ENCODE results near the gene RAB35. TPM values are rescaled to one million over a fixed set of nuclear protein-coding genes. Genes with fewer than 3 reads are reported as not detected.

The RAB35 gene
- total RNA-seq, 1 donor from 2014 or later, result 15.1 TPM

GRCh38 chr12:120121766-120122293 lies 5.3 kb upstream of the RAB35 start:
- H3K27ac ChIP-seq (ENCODE audit: low read depth, low read length), result no peak overlapping the region
- H3K9me3 ChIP-seq (ENCODE audit: control insufficient read depth in 3 of 3, low read length in 3 of 3), result no peaks in the 10 kb centered on the region
- peaks cover 28 to 33% (median 30%) of the 10 kb centered on the region in 3 donors for H3K4me1 ChIP-seq (ENCODE audit: control insufficient read depth in 3 of 3, insufficient read depth in 3 of 3, low read length in 3 of 3)
- H3K4me3 ChIP-seq (ENCODE audit: low read length in 3 of 3), result no peak overlapping the region
- no peaks in the 10 kb centered on the region for H3K27me3 ChIP-seq (ENCODE audit: control insufficient read depth in 3 of 3, insufficient read depth in 3 of 3, low read length in 3 of 3)
- H3K9ac ChIP-seq (ENCODE audit: low read depth in 1 of 3, low read length in 3 of 3), result no peak overlapping the region
- H3K36me3 ChIP-seq (ENCODE audit: control insufficient read depth in 3 of 3, insufficient read depth in 3 of 3, low read length in 3 of 3), result peaks cover 6 to 10% (median 7%) of the 10 kb centered on the region in 3 donors

DNA sequence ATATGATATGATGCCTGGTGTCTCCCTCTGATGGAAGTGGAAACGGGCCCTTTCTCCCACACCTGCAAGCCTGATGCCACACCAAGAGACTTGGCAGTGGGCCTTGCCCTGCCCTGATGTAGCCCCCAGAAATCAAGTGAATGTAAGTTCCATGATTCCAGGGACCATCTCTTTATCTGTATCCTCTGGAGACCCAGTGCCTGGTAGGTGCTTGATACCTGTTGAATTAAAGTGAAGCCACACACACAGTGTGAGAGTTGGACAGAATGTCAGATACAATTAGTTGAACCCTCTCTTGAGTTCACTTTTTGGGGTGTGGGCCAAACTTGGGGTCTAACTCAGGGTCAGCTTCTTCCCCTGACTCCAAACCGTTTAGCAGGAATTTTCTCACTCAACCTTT lies 4.8 kb upstream of the RAB35 start:
- Histone ChIP-seq H3K4me1 (ENCODE audit: control insufficient read depth in 3 of 3, insufficient read depth in 3 of 3, low read length in 3 of 3) (peaks cover 23 to 29% (median 26%) of the 10 kb centered on the region in 3 donors), H3K36me3 (ENCODE audit: control insufficient read depth in 3 of 3, insufficient read depth in 3 of 3, low read length in 3 of 3) (peaks cover 2 to 7% (median 4%) of the 10 kb centered on the region in 3 donors), H3K9ac (ENCODE audit: low read depth in 1 of 3, low read length in 3 of 3) (no peak overlapping the region), H3K9me3 (ENCODE audit: control insufficient read depth in 3 of 3, low read length in 3 of 3) (no peaks in the 10 kb centered on the region), H3K4me3 (ENCODE audit: low read length in 3 of 3) (no peak overlapping the region), H3K27ac (ENCODE audit: low read depth, low read length) (no peak overlapping the region), H3K27me3 (ENCODE audit: control insufficient read depth in 3 of 3, insufficient read depth in 3 of 3, low read length in 3 of 3) (no peaks in the 10 kb centered on the region)

DNA sequence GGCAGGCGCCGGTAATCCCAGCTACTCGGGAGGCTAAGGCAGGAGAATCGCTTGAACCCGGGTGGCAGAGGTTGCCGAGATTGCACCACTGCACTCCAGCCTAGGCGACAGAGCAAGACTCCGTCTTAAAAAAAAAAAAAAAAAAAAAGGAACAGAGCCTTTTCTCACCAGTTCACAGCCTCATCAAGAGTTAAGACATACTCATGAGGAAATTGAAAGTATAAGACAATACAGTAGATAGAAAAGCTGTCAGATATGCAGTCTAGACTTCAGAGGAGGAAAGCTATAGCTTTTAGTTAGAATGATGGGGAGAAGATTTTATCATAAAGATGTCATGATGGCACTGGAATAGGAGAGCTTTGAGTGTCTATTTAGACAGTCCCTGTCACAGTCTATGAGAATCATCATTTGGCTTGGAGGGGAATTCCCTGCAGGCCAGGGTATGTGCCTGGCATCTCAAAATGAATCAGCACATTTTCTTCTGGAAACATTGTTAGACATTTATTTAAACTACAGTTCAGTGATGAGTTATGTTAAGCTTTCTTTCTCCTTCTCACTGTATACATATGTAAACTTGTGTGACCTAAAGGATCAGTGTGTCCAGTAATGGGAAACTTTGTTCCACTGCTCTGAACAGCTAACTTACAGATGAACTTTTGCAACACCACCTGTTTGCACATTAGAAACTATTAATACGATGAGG lies 2.9 kb upstream of the RAB35 start:
- peaks cover 35 to 40% (median 39%) of the 10 kb centered on the region in 3 donors for H3K4me1 ChIP-seq (ENCODE audit: control insufficient read depth in 3 of 3, insufficient read depth in 3 of 3, low read length in 3 of 3)
- H3K9ac ChIP-seq (ENCODE audit: low read depth in 1 of 3, low read length in 3 of 3), result no peak overlapping the region
- no peak overlapping the region for H3K4me3 ChIP-seq (ENCODE audit: low read length in 3 of 3)
- H3K27ac ChIP-seq (ENCODE audit: low read depth, low read length), result peak overlapping the region; percentile 87
- no peaks in the 10 kb centered on the region for H3K9me3 ChIP-seq (ENCODE audit: control insufficient read depth in 3 of 3, low read length in 3 of 3)
- H3K36me3 ChIP-seq (ENCODE audit: control insufficient read depth in 3 of 3, insufficient read depth in 3 of 3, low read length in 3 of 3), result peaks cover 0 to 3% (median 2%) of the 10 kb centered on the region in 3 donors
- no peaks in the 10 kb centered on the region for H3K27me3 ChIP-seq (ENCODE audit: control insufficient read depth in 3 of 3, insufficient read depth in 3 of 3, low read length in 3 of 3)

DNA sequence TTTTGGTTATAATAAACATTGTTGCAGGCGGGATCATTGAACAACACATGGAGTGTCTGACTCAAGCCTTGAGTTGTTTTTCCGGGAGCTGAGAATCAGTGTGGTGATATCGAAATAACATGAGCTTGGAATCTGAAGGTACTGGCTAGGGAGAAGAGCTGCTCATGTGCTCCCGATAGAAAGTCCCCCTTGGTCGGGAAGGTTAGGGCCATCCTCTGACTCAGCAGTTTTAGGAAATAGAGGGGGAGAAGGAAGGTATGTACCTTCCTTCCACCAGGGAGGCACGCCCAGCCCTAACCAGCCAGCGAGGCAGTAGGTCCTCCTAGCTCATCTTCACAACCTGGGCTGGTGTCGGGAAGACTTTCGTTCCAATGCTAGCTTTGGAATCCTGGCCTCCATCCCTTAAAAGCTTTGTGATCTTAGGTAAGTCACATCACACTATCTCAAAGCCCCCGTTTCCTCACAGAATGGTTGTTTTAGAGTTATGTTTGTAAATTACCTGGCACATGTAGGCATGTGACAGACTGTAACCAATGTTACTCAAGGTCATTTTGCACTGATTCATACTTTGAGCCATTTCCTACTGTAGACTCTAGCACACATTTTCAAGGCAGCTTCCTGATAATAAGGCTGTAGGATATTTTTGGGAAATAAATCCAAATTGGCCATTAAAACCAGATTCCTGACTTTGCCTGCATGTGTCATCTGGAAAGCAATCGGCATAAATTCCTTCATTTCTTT lies 1.9 kb upstream of the RAB35 start:
- H3K9ac ChIP-seq (ENCODE audit: low read depth in 1 of 3, low read length in 3 of 3), result peak overlapping the region in 2 of 3 donors; percentile 93 to 94
- H3K4me1 ChIP-seq (ENCODE audit: control insufficient read depth in 3 of 3, insufficient read depth in 3 of 3, low read length in 3 of 3), result peaks cover 35 to 42% (median 40%) of the 10 kb centered on the region in 3 donors
- H3K9me3 ChIP-seq (ENCODE audit: control insufficient read depth in 3 of 3, low read length in 3 of 3), result no peaks in the 10 kb centered on the region
- peak overlapping the region; percentile 25 to 98 (median 42) for H3K4me3 ChIP-seq (ENCODE audit: low read length in 3 of 3)
- peaks cover 0 to 3% (median 3%) of the 10 kb centered on the region in 3 donors for H3K36me3 ChIP-seq (ENCODE audit: control insufficient read depth in 3 of 3, insufficient read depth in 3 of 3, low read length in 3 of 3)
- no peaks in the 10 kb centered on the region for H3K27me3 ChIP-seq (ENCODE audit: control insufficient read depth in 3 of 3, insufficient read depth in 3 of 3, low read length in 3 of 3)
- H3K27ac ChIP-seq (ENCODE audit: low read depth, low read length), result peak overlapping the region; percentile 87

GRCh38 chr12:120117961-120118320 lies 1.4 kb upstream of the RAB35 start:
- peak overlapping the region in 2 of 3 donors; percentile 93 to 94 for H3K9ac ChIP-seq (ENCODE audit: low read depth in 1 of 3, low read length in 3 of 3)
- peaks cover 0 to 3% (median 3%) of the 10 kb centered on the region in 3 donors for H3K36me3 ChIP-seq (ENCODE audit: control insufficient read depth in 3 of 3, insufficient read depth in 3 of 3, low read length in 3 of 3)
- no peaks in the 10 kb centered on the region for H3K27me3 ChIP-seq (ENCODE audit: control insufficient read depth in 3 of 3, insufficient read depth in 3 of 3, low read length in 3 of 3)
- H3K4me1 ChIP-seq (ENCODE audit: control insufficient read depth in 3 of 3, insufficient read depth in 3 of 3, low read length in 3 of 3), result peaks cover 35 to 42% (median 40%) of the 10 kb centered on the region in 3 donors
- H3K9me3 ChIP-seq (ENCODE audit: control insufficient read depth in 3 of 3, low read length in 3 of 3), result no peaks in the 10 kb centered on the region
- peak overlapping the region; percentile 87 for H3K27ac ChIP-seq (ENCODE audit: low read depth, low read length)
- H3K4me3 ChIP-seq (ENCODE audit: low read length in 3 of 3), result peak overlapping the region; percentile 86 to 98 (median 92)

GRCh38 chr12:120116792-120117651 lies 469 bp upstream of the RAB35 start:
- Histone ChIP-seq H3K27me3 (ENCODE audit: control insufficient read depth in 3 of 3, insufficient read depth in 3 of 3, low read length in 3 of 3) (no peaks in the 10 kb centered on the region), H3K27ac (ENCODE audit: low read depth, low read length) (peak overlapping the region; percentile 87), H3K36me3 (ENCODE audit: control insufficient read depth in 3 of 3, insufficient read depth in 3 of 3, low read length in 3 of 3) (peaks cover 0 to 3% (median 3%) of the 10 kb centered on the region in 3 donors), H3K9me3 (ENCODE audit: control insufficient read depth in 3 of 3, low read length in 3 of 3) (no peaks in the 10 kb centered on the region), H3K4me3 (ENCODE audit: low read length in 3 of 3) (peak overlapping the region; percentile 86 to 98 (median 92)), H3K4me1 (ENCODE audit: control insufficient read depth in 3 of 3, insufficient read depth in 3 of 3, low read length in 3 of 3) (peaks cover 37 to 44% (median 42%) of the 10 kb centered on the region in 3 donors), H3K9ac (ENCODE audit: low read depth in 1 of 3, low read length in 3 of 3) (peak overlapping the region; percentile 89 to 94 (median 93))

DNA sequence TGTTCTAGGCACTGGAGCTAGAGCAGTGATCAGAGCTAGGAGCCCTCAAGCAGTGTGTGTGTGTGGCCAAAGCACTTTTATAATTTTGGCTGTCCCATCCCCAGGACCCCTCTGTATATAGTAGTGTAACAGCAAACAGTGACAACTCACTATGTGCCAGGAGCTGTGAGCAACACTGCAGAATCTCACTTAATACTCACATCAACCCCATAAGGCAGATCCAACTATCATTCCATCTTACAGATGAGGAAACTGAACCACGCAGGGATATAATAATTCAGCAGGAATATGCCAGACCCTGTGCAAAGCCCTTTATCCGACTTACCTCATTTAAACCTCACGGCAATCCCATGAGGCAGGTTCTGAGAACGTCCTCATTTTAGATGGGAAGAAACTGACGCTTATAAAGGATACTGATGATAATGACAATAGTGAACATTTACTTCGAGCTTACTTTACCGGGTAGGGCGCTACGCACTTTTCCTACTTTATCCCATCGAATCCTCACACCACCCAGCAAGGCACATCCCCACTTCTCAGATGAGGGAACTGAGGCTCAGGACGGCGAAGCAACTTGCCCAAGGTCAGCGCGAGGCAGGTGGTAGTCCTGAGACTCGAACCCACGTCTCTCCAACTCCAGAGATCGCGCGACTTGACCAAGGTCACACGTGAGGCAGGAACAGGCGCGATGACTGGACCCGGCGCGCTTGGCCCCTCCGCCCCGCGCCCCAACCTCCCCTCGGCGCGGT lies 687 bp downstream of the RAB35 start:
- Histone ChIP-seq H3K9me3 (ENCODE audit: control insufficient read depth in 3 of 3, low read length in 3 of 3) (no peaks in the 10 kb centered on the region), H3K4me3 (ENCODE audit: low read length in 3 of 3) (peak overlapping the region; percentile 90 to 96 (median 93)), H3K27ac (ENCODE audit: low read depth, low read length) (peak overlapping the region; percentile 64), H3K4me1 (ENCODE audit: control insufficient read depth in 3 of 3, insufficient read depth in 3 of 3, low read length in 3 of 3) (peaks cover 40 to 47% (median 44%) of the 10 kb centered on the region in 3 donors), H3K27me3 (ENCODE audit: control insufficient read depth in 3 of 3, insufficient read depth in 3 of 3, low read length in 3 of 3) (no peaks in the 10 kb centered on the region), H3K9ac (ENCODE audit: low read depth in 1 of 3, low read length in 3 of 3) (peak overlapping the region; percentile 80 to 88 (median 84)), H3K36me3 (ENCODE audit: control insufficient read depth in 3 of 3, insufficient read depth in 3 of 3, low read length in 3 of 3) (peaks cover 0 to 3% (median 3%) of the 10 kb centered on the region in 3 donors)

DNA sequence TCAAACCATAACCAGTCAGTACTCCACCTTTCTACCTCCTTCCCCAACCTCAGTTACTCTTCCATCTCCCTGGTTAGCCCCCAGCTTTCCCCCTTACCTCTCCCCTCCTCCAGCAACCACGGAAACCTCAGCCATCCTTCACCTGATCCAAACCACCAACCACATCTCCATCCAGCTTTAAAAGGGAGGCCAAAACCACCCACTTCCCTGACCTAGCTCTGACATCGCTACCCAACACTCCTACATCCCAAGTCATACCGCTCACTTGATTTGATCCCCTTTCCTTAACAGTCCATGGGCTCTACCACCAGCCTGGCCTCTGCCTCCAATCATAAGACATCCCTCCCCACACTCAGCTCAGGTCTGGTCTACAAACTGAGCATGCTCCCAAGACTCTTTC lies 1.5 kb downstream of the RAB35 start:
- H3K4me1 ChIP-seq (ENCODE audit: control insufficient read depth in 3 of 3, insufficient read depth in 3 of 3, low read length in 3 of 3), result peaks cover 43 to 53% (median 44%) of the 10 kb centered on the region in 3 donors
- H3K9ac ChIP-seq (ENCODE audit: low read depth in 1 of 3, low read length in 3 of 3), result peak overlapping the region; percentile 80 to 88 (median 84)
- no peaks in the 10 kb centered on the region for H3K27me3 ChIP-seq (ENCODE audit: control insufficient read depth in 3 of 3, insufficient read depth in 3 of 3, low read length in 3 of 3)
- H3K27ac ChIP-seq (ENCODE audit: low read depth, low read length), result peak overlapping the region; percentile 64
- peaks cover 0 to 3% (median 3%) of the 10 kb centered on the region in 3 donors for H3K36me3 ChIP-seq (ENCODE audit: control insufficient read depth in 3 of 3, insufficient read depth in 3 of 3, low read length in 3 of 3)
- no peaks in the 10 kb centered on the region for H3K9me3 ChIP-seq (ENCODE audit: control insufficient read depth in 3 of 3, low read length in 3 of 3)
- peak overlapping the region; percentile 90 to 96 (median 93) for H3K4me3 ChIP-seq (ENCODE audit: low read length in 3 of 3)

All from skeletal muscle tissue (tissue), 4 donors.